ENCODE results near the gene PTPRM.

Gene PTPRM

GRCh38 chr18:7596147-7596546 lies 29.0 kb downstream of the PTPRM start:
- DNase-seq (ENCODE audit: low read depth, low spot score) = no peak
- no peak overlapping the region for H3K4me3 ChIP-seq (ENCODE audit: low read length)

- no peak for DNase-seq (ENCODE audit: low read depth, low spot score)
- H3K4me3 ChIP-seq (ENCODE audit: low read length) = no peak overlapping the region
Measured at GRCh38 chr18:7597500-7597899, 30.4 kb downstream of the PTPRM start.

- no peak overlapping the region for H3K4me3 ChIP-seq (ENCODE audit: low read length)
- DNase-seq (ENCODE audit: low read depth, low spot score) = no peak
Measured at GRCh38 chr18:7598167-7599047, 31.3 kb downstream of the PTPRM start.

GRCh38 chr18:7600036-7600435 lies 32.9 kb downstream of the PTPRM start:
- no peak for DNase-seq (ENCODE audit: low read depth, low spot score)
- no peak overlapping the region for H3K4me3 ChIP-seq (ENCODE audit: low read length)

GRCh38 chr18:7600528-7601245 lies 33.6 kb downstream of the PTPRM start:
- DNase-seq (ENCODE audit: low read depth, low spot score) = no peak
- H3K4me3 ChIP-seq (ENCODE audit: low read length) = no peak overlapping the region

GRCh38 chr18:7601246-7601615 lies 34.1 kb downstream of the PTPRM start:
- H3K4me3 ChIP-seq (ENCODE audit: low read length) = no peak overlapping the region
- DNase-seq (ENCODE audit: low read depth, low spot score) = no peak

- H3K4me3 ChIP-seq (ENCODE audit: low read length) = no peak overlapping the region
Measured at GRCh38 chr18:7601936-7602335, 34.8 kb downstream of the PTPRM start.

GRCh38 chr18:7603259-7604000 lies 36.3 kb downstream of the PTPRM start:
- DNase-seq (ENCODE audit: low read depth, low spot score) = no peak
- no peak overlapping the region for H3K4me3 ChIP-seq (ENCODE audit: low read length)

More at GRCh38 chr18:7601936-7602335, 34.8 kb downstream of the PTPRM start:
- DNase-seq (ENCODE audit: low read depth, low spot score) = no peak

GRCh38 chr18:7604361-7604760 lies 37.2 kb downstream of the PTPRM start:
- no peak overlapping the region for H3K4me3 ChIP-seq (ENCODE audit: low read length)
- no peak for DNase-seq (ENCODE audit: low read depth, low spot score)

- H3K4me3 ChIP-seq (ENCODE audit: low read length) = no peak overlapping the region
- no peak for DNase-seq (ENCODE audit: low read depth, low spot score)
Measured at GRCh38 chr18:7605705-7606104, 38.6 kb downstream of the PTPRM start.

- DNase-seq (ENCODE audit: low read depth, low spot score) = no peak
- H3K4me3 ChIP-seq (ENCODE audit: low read length) = no peak overlapping the region
Measured at GRCh38 chr18:7607540-7608173, 40.5 kb downstream of the PTPRM start.

GRCh38 chr18:7608174-7608550 lies 41.0 kb downstream of the PTPRM start:
- H3K4me3 ChIP-seq (ENCODE audit: low read length) = no peak overlapping the region
- no peak for DNase-seq (ENCODE audit: low read depth, low spot score)

GRCh38 chr18:7608781-7609201 lies 41.7 kb downstream of the PTPRM start:
- no peak for DNase-seq (ENCODE audit: low read depth, low spot score)
- H3K4me3 ChIP-seq (ENCODE audit: low read length) = no peak overlapping the region

- DNase-seq (ENCODE audit: low read depth, low spot score) = no peak
- no peak overlapping the region for H3K4me3 ChIP-seq (ENCODE audit: low read length)
Measured at GRCh38 chr18:7609617-7610016, 42.5 kb downstream of the PTPRM start.

GRCh38 chr18:7614042-7614441 lies 46.9 kb downstream of the PTPRM start:
- DNase-seq (ENCODE audit: low read depth, low spot score) = no peak
- no peak overlapping the region for H3K4me3 ChIP-seq (ENCODE audit: low read length)

GRCh38 chr18:7615840-7616239 lies 48.7 kb downstream of the PTPRM start:
- H3K4me3 ChIP-seq (ENCODE audit: low read length) = no peak overlapping the region
- no peak for DNase-seq (ENCODE audit: low read depth, low spot score)

- no peak for DNase-seq (ENCODE audit: low read depth, low spot score)
- no peak overlapping the region for H3K4me3 ChIP-seq (ENCODE audit: low read length)
Measured at GRCh38 chr18:7616661-7617060, 49.5 kb downstream of the PTPRM start.

GRCh38 chr18:7617738-7618422 lies 50.8 kb downstream of the PTPRM start:
- no peak for DNase-seq (ENCODE audit: low read depth, low spot score)
- no peak overlapping the region for H3K4me3 ChIP-seq (ENCODE audit: low read length)

- no peak overlapping the region for H3K4me3 ChIP-seq (ENCODE audit: low read length)
- DNase-seq (ENCODE audit: low read depth, low spot score) = no peak
Measured at GRCh38 chr18:7618891-7619442, 51.9 kb downstream of the PTPRM start.
